ENCODE results near the gene HDX.

DNA sequence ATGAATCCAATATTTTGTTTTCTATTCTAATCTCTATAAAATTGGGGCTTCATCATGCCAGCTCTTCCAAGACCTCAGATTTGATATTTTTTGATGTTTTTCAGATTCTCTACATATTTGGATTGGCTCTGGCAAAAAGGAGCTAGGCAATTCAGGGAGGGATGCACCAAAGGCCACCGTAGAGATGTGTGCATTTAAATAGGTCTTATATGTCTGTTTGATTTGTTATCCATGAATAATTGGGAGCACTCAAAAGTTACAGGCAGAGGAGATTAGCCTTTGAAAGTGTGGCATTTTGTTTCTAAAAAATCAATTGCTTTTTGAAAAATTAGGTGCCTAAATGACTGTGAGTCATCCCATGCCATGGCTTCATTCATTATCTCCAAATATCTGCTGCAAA lies 167.1 kb downstream of the HDX start:
- TF ChIP-seq, protein P1, sequence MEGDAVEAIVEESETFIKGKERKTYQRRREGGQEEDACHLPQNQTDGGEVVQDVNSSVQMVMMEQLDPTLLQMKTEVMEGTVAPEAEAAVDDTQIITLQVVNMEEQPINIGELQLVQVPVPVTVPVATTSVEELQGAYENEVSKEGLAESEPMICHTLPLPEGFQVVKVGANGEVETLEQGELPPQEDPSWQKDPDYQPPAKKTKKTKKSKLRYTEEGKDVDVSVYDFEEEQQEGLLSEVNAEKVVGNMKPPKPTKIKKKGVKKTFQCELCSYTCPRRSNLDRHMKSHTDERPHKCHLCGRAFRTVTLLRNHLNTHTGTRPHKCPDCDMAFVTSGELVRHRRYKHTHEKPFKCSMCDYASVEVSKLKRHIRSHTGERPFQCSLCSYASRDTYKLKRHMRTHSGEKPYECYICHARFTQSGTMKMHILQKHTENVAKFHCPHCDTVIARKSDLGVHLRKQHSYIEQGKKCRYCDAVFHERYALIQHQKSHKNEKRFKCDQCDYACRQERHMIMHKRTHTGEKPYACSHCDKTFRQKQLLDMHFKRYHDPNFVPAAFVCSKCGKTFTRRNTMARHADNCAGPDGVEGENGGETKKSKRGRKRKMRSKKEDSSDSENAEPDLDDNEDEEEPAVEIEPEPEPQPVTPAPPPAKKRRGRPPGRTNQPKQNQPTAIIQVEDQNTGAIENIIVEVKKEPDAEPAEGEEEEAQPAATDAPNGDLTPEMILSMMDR (IDR thresholded peaks at IDR 0.05) = no peak
- TF ChIP-seq, protein P2, sequence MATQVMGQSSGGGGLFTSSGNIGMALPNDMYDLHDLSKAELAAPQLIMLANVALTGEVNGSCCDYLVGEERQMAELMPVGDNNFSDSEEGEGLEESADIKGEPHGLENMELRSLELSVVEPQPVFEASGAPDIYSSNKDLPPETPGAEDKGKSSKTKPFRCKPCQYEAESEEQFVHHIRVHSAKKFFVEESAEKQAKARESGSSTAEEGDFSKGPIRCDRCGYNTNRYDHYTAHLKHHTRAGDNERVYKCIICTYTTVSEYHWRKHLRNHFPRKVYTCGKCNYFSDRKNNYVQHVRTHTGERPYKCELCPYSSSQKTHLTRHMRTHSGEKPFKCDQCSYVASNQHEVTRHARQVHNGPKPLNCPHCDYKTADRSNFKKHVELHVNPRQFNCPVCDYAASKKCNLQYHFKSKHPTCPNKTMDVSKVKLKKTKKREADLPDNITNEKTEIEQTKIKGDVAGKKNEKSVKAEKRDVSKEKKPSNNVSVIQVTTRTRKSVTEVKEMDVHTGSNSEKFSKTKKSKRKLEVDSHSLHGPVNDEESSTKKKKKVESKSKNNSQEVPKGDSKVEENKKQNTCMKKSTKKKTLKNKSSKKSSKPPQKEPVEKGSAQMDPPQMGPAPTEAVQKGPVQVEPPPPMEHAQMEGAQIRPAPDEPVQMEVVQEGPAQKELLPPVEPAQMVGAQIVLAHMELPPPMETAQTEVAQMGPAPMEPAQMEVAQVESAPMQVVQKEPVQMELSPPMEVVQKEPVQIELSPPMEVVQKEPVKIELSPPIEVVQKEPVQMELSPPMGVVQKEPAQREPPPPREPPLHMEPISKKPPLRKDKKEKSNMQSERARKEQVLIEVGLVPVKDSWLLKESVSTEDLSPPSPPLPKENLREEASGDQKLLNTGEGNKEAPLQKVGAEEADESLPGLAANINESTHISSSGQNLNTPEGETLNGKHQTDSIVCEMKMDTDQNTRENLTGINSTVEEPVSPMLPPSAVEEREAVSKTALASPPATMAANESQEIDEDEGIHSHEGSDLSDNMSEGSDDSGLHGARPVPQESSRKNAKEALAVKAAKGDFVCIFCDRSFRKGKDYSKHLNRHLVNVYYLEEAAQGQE (IDR thresholded peaks at IDR 0.05; ENCODE audit: insufficient read depth in 1 of 2, low read depth in 2 of 2, low read length in 1 of 2) = no peak
- TF ChIP-seq POLR2AphosphoS5 (IDR thresholded peaks at IDR 0.05; ENCODE audit: low read depth, low read length) = no peak
- no peak for TF ChIP-seq SIN3A (IDR thresholded peaks at IDR 0.05; ENCODE audit: borderline replicate concordance, insufficient read depth, low read depth, low read length)

Measured in Panc1 (cell line).